WTC11 (cell line): ENCODE data around the gene RAB3B.

Experiments
- ATF1 ChIP-seq: sonication (generic); formaldehyde crosslinking; IDR thresholded peaks from 2 replicates; pipeline ENCODE4 v1.8.1; 2023; ENCODE audit warnings: mild to moderate bottlenecking, moderate library complexity, missing genetic modification reagents
- ATF3 ChIP-seq: sonication (generic); formaldehyde crosslinking; conservative IDR thresholded peaks from 2 replicates; pipeline ENCODE4 v1.8.1; 2022; ENCODE audit warnings: mild to moderate bottlenecking, missing genetic modification reagents
- CREB1 ChIP-seq: sonication (generic); formaldehyde crosslinking; IDR thresholded peaks from 2 replicates; pipeline ENCODE4 v1.8.0; 2023; ENCODE audit warnings: mild to moderate bottlenecking, missing genetic modification reagents
- CTCF ChIP-seq: fragments of 200-600 bp; IDR thresholded peaks from 2 replicates; pipeline ENCODE4 v1.8.0; 2022; ENCODE audit warnings: antibody characterized with exemption
- ESRRA ChIP-seq: sonication (generic); formaldehyde crosslinking; IDR thresholded peaks from 2 replicates; pipeline ENCODE4 v1.8.1; 2022; ENCODE audit warnings: mild to moderate bottlenecking, missing genetic modification reagents, borderline replicate concordance
- FOXP1 ChIP-seq: sonication (generic); formaldehyde crosslinking; IDR thresholded peaks from 2 replicates; pipeline ENCODE4 v1.8.0; 2022; ENCODE audit warnings: missing genetic modification reagents, mild to moderate bottlenecking, moderate library complexity, borderline replicate concordance
- GABPB1 ChIP-seq: sonication (generic); formaldehyde crosslinking; IDR thresholded peaks from 2 replicates; pipeline ENCODE4 v1.8.1; 2023; ENCODE audit warnings: mild to moderate bottlenecking, missing genetic modification reagents
- NR2C2 ChIP-seq: sonication (generic); formaldehyde crosslinking; IDR thresholded peaks from 2 replicates; pipeline ENCODE4 v1.8.0; 2022; ENCODE audit warnings: mild to moderate bottlenecking, missing genetic modification reagents
- SP1 ChIP-seq: sonication (generic); formaldehyde crosslinking; conservative IDR thresholded peaks from 2 replicates; pipeline ENCODE4 v1.8.1; 2022; ENCODE audit warnings: missing genetic modification reagents
- USF1 ChIP-seq: sonication (generic); formaldehyde crosslinking; IDR thresholded peaks from 2 replicates; pipeline ENCODE4 v1.8.0; 2022; ENCODE audit warnings: mild to moderate bottlenecking, missing genetic modification reagents
- ZNF281 ChIP-seq: sonication (generic); formaldehyde crosslinking; IDR thresholded peaks from 2 replicates; pipeline ENCODE4 v1.8.0; 2023; ENCODE audit warnings: mild to moderate bottlenecking, missing genetic modification reagents
- TF ChIP-seq, protein P1 (sequence below): sonication (generic); formaldehyde crosslinking; IDR thresholded peaks from 2 replicates; pipeline ENCODE4 v1.8.0; 2022; ENCODE audit warnings: mild to moderate bottlenecking, missing genetic modification reagents
- TF ChIP-seq, protein P2 (sequence below): sonication (generic); formaldehyde crosslinking; IDR thresholded peaks from 2 replicates; pipeline ENCODE4 v1.8.1; 2022; ENCODE audit warnings: low read depth, missing genetic modification reagents, borderline replicate concordance

GRCh38 chr1:52007215-52008002 is 16.9 kb upstream of the RAB3B start:
- TF ChIP-seq USF1 (CRISPR knock-in tag): no peak
- no peak for TF ChIP-seq CREB1 (CRISPR knock-in tag)
- no peak for TF ChIP-seq FOXP1 (CRISPR knock-in tag)
- no peak for TF ChIP-seq ATF1 (CRISPR knock-in tag)
- no peak for TF ChIP-seq CTCF
- TF ChIP-seq ESRRA (CRISPR knock-in tag): no peak
- TF ChIP-seq, protein P1, sequence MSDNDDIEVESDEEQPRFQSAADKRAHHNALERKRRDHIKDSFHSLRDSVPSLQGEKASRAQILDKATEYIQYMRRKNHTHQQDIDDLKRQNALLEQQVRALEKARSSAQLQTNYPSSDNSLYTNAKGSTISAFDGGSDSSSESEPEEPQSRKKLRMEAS: no peak
- TF ChIP-seq, protein P2, sequence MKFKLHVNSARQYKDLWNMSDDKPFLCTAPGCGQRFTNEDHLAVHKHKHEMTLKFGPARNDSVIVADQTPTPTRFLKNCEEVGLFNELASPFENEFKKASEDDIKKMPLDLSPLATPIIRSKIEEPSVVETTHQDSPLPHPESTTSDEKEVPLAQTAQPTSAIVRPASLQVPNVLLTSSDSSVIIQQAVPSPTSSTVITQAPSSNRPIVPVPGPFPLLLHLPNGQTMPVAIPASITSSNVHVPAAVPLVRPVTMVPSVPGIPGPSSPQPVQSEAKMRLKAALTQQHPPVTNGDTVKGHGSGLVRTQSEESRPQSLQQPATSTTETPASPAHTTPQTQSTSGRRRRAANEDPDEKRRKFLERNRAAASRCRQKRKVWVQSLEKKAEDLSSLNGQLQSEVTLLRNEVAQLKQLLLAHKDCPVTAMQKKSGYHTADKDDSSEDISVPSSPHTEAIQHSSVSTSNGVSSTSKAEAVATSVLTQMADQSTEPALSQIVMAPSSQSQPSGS (CRISPR knock-in tag): no peak
- no peak for TF ChIP-seq SP1 (CRISPR knock-in tag)
- TF ChIP-seq ATF3 (CRISPR knock-in tag): no peak
- no peak for TF ChIP-seq NR2C2 (CRISPR knock-in tag)
- no peak for TF ChIP-seq GABPB1
- no peak for TF ChIP-seq ZNF281 (CRISPR knock-in tag)
